Upper lobe of left lung (tissue), 6 donors: ENCODE data around the gene CA11. TPM values are rescaled to one million over a fixed set of nuclear protein-coding genes. Genes with fewer than 3 reads are reported as not detected.
A peak's percentile ranks its signal among the peaks of the same experiment; 100 is the strongest.

Source experiments
- ATAC-seq, 2 donors: fragments of 200-7000 bp; cut with Tn5 transposase; one replicate each; pipeline ENCODE4 v1.9.1; 2022; ENCODE audit warnings: mild to moderate bottlenecking in 2 of 2, moderate library complexity in 2 of 2; ENCODE audit not compliant: low FRiP score in 2 of 2
- DNase-seq, 2 donors: peaks; one replicate each; pipeline ENCODE4 v3.0.0-alpha.2; 2019 to 2020
- H3K27ac ChIP-seq, 4 donors: fragments of 200-600 bp; sonication (generic); one replicate each; pipeline ENCODE4 v1.5.1; 2016 to 2019
- H3K27me3 ChIP-seq, 4 donors: fragments of 200-600 bp; sonication (generic); one replicate each; pipeline ENCODE4 v1.5.1; 2017 to 2019
- H3K36me3 ChIP-seq, 4 donors: fragments of 200-600 bp; sonication (generic); one replicate each; pipeline ENCODE4 v1.5.1; 2016 to 2019
- H3K4me1 ChIP-seq, 4 donors: fragments of 200-600 bp; sonication (generic); one replicate each; pipeline ENCODE4 v1.5.1; 2018 to 2019
- H3K4me3 ChIP-seq, 4 donors: fragments of 200-600 bp; sonication (generic); one replicate each; pipeline ENCODE4 v1.5.1; 2017 to 2019; ENCODE audit warnings: mild to moderate bottlenecking in 2 of 4, moderate library complexity in 1 of 4
- H3K9me3 ChIP-seq, 4 donors: fragments of 200-600 bp; sonication (generic); one replicate each; pipeline ENCODE4 v1.5.1; 2018 to 2019
- CTCF ChIP-seq, 6 experiments: fragments of 450-650 bp in 4 of 6; fragments of 200-600 bp in 2 of 6; sonication (generic) in 2 of 6; IDR thresholded peaks; one replicate each; pipeline ENCODE4 v1.5.1; 2016 to 2019; ENCODE audit warnings: antibody characterized with exemption in 6 of 6
- EP300 ChIP-seq, 4 donors: sonication (generic); formaldehyde crosslinking; IDR thresholded peaks; one replicate each; pipeline ENCODE4 v1.5.1; 2017; ENCODE audit warnings: antibody characterized with exemption in 4 of 4, control low read depth in 2 of 4
- POLR2A ChIP-seq, 4 donors: fragments of 450-650 bp; IDR thresholded peaks; one replicate each; pipeline ENCODE4 v1.5.1; 2016 to 2017; ENCODE audit warnings: antibody characterized with exemption in 4 of 4, mild to moderate bottlenecking in 2 of 4
- POLR2AphosphoS5 ChIP-seq, 2 donors: sonication (generic); formaldehyde crosslinking; IDR thresholded peaks; one replicate each; pipeline ENCODE4 v1.5.1; 2017; ENCODE audit warnings: antibody characterized with exemption in 2 of 2
- WGBS, 2 donors: methylation state at CpG; one replicate each; pipeline ENCODE4 v1.1.5; 2017 to 2018; 5-methylcytosine and 5-hydroxymethylcytosine counted together
- total RNA-seq, 6 donors: library from RNA; depleted of rRNA in 4 of 6; stranded (reverse); fragments of >200 nt in 4 of 6; gene quantifications; one replicate each; pipeline versions ENCODE4 v1.1.0 to v1.2.1, GENCODE V29; 2016 to 2021
- donor health status: DM: no; HTN: no; CAD: no; lungs with moderate emphysema.
- donor health status: DM: no; HTN: yes; CAD: no; lungs with severe emphysema.

Gene CA11
- total RNA-seq, 6 donors from 2014 or later: 2.1 to 8.1 (median 5.3) TPM

GRCh38 chr19:48637948-48638830, 7.8 kb downstream of the CA11 start:
- H3K27ac ChIP-seq: peak overlapping the region; percentile 92 to 97 (median 95)
- no peaks in the 10 kb centered on the region for H3K36me3 ChIP-seq
- TF ChIP-seq CTCF (IDR thresholded peaks at IDR 0.05) (no peak), POLR2AphosphoS5 (IDR thresholded peaks at IDR 0.05) (peak; percentile 6 to 55), EP300 (IDR thresholded peaks at IDR 0.05) (no peak), POLR2A (IDR thresholded peaks at IDR 0.05) (peak in 1 of 4 donors; percentile 61)
- no peaks in the 10 kb centered on the region for H3K27me3 ChIP-seq
- H3K4me3 ChIP-seq: peak overlapping the region; percentile 36 to 82 (median 72)
- peak; percentile 71 to 86 for ATAC-seq
- H3K4me1 ChIP-seq: peaks cover 40 to 51% (median 43%) of the 10 kb centered on the region in 4 donors
- 6 to 8% methylated on average over 28 to 29 of the region's 29 CpGs for WGBS, 2 donors
- no peaks in the 10 kb centered on the region for H3K9me3 ChIP-seq
- peak; percentile 87 to 94 for DNase-seq

DNA sequence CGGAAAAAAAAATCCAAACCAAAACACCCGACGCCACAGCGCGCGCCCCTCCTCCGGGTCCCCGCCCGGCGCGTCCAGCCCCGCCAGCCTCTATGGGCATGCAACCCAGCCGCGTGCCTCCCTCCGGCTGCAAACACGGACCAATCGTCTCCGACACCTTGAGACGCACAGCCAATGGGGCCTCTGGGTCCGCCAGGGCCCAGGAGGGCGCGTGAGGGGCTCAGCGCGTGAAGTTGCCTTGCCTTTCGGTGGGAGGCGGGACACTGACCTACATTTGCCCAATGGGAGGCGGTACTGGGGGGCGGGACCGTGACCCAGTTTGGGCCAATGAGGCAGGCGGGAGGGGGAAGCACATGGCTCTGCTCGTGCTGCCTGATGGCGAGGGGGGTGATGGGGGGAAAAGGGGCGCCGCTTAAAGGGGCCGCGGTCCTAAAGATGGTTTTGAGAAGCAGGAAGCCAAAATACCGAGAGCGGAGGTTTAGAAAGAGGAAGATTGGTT, 8.5 kb downstream of the CA11 start:
- peaks cover 47 to 57% (median 50%) of the 10 kb centered on the region in 4 donors for H3K4me1 ChIP-seq
- TF ChIP-seq POLR2A (IDR thresholded peaks at IDR 0.05) (no peak), POLR2AphosphoS5 (IDR thresholded peaks at IDR 0.05) (peak; percentile 63 to 82), EP300 (IDR thresholded peaks at IDR 0.05) (peak in 1 of 4 donors; percentile 63), CTCF (IDR thresholded peaks at IDR 0.05) (no peak)
- DNase-seq (peak; percentile 98 to 99), ATAC-seq (peak; percentile 86 to 95)
- H3K27ac ChIP-seq: peak overlapping the region; percentile 92 to 97 (median 95)
- WGBS, 2 donors: 0% methylated on average over 12 to 19 of the region's 38 CpGs
- H3K9me3 ChIP-seq: no peaks in the 10 kb centered on the region
- no peaks in the 10 kb centered on the region for H3K27me3 ChIP-seq
- no peaks in the 10 kb centered on the region for H3K36me3 ChIP-seq
- peak overlapping the region; percentile 66 to 82 (median 78) for H3K4me3 ChIP-seq

- Histone ChIP-seq H3K9me3 (no peaks in the 10 kb centered on the region), H3K36me3 (no peaks in the 10 kb centered on the region), H3K27me3 (no peaks in the 10 kb centered on the region), H3K4me1 (peaks cover 52 to 63% (median 55%) of the 10 kb centered on the region in 4 donors), H3K27ac (peak within 1 kb of the TSS; percentile 92 to 97 (median 95)), H3K4me3 (peak within 1 kb of the TSS; percentile 66 to 82 (median 78))
- ATAC-seq (no peak), DNase-seq (peak; percentile 70 to 91)
- TF ChIP-seq POLR2A (IDR thresholded peaks at IDR 0.05): peak in 2 of 4 donors; percentile 26 to 67
- TF ChIP-seq CTCF (IDR thresholded peaks at IDR 0.05): peak in 3 of 6 experiments; percentile 14 to 38 (median 17)
- TF ChIP-seq POLR2AphosphoS5 (IDR thresholded peaks at IDR 0.05): no peak
- no peak for TF ChIP-seq EP300 (IDR thresholded peaks at IDR 0.05)
- WGBS, 2 donors: 0% methylated on average over 17 of the region's 40 CpGs; no CpG with 5 or more reads in 1 of the 2 donors
These were observed 9.0 kb downstream of the CA11 start, which contains the start of gene DBP for GRCh38 chr19:48636859-48637448. Gene DBP (minus strand): TSS chr19:48637379. CDS start chr19:48636994, 385 bp downstream.

DNA sequence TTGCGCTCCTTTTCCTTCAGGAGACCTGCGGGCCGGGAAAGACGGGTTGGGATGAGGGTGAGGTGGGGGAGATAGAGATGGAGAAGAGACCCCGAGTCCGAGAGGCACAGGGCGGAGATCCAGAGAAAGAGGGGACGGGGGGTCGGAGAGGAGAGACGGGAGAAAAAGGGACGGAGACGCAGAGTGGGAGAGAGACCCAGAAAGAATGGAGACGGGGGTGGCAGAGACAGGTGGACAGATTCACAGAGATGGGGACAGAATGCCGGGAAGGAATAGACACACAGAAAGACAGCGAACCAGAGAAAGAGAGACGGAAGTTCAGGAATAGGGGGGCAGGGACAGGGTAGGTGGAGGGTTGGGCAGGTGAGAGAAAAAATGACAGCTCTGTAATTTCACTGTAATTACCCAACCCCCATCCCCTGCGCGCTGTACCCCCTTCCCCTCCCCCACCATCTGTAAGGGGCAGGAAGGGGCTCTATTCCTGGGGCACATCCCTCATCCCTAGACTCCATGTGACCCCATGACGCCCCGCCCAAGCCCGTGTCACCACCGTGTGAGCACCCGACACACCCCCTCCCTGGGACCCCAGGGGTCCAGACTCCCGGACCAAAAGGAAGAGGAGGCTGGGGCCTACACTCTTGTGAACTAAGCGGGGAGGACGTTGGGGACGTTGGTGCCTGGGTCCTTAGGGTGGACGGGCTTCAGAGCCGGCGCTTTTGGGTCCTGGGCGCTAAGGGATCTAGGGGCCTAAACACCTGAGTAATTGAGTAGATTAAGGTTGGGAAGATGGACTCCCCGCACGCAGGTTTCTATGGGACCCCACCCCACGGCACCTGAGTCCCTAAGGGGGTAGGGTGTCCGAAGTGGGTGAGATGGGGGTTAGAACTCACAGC, 9.8 kb downstream of the CA11 start:
- H3K4me3 ChIP-seq: peak overlapping the region; percentile 66 to 82 (median 78)
- no peaks in the 10 kb centered on the region for H3K36me3 ChIP-seq
- ATAC-seq (no peak), DNase-seq (peak; percentile 64 to 77)
- 1% methylated on average over 23 to 30 of the region's 35 CpGs for WGBS, 2 donors
- peak overlapping the region; percentile 92 to 97 (median 95) for H3K27ac ChIP-seq
- no peaks in the 10 kb centered on the region for H3K27me3 ChIP-seq
- H3K4me1 ChIP-seq: peaks cover 60 to 70% (median 62%) of the 10 kb centered on the region in 4 donors
- TF ChIP-seq POLR2A (IDR thresholded peaks at IDR 0.05): no peak
- TF ChIP-seq POLR2AphosphoS5 (IDR thresholded peaks at IDR 0.05): no peak
- TF ChIP-seq EP300 (IDR thresholded peaks at IDR 0.05): no peak
- TF ChIP-seq CTCF (IDR thresholded peaks at IDR 0.05): no peak
- H3K9me3 ChIP-seq: no peaks in the 10 kb centered on the region
